Panc1 (cell line): Measurements from ENCODE around the gene AMPH. TPM values are rescaled to one million over a fixed set of nuclear protein-coding genes. Genes with fewer than 3 reads are reported as not detected.

Source experiments
- ATAC-seq: fragments of 200-7000 bp; cut with Tn5 transposase; 2 replicates; pipeline ENCODE4 v1.9.1; 2020; ENCODE audit warnings: mild to moderate bottlenecking, moderate library complexity
- BruUV-seq: library from RNA; stranded (reverse); fragments of 400-500 nt; replicated peaks from 2 replicates; lab custom pipeline; 2021; lab: Mats Ljungman, UMichigan
- CTCF ChIA-PET: fragments of 300-600 bp; sonication (Branson Sonifier 250); formaldehyde crosslinking; loops from one replicate; lab custom pipeline; 2022; ENCODE audit warnings: antibody characterized with exemption; lab: Charles Lee
- POLR2A ChIA-PET: fragments of 300-600 bp; sonication (Branson Sonifier 250); formaldehyde crosslinking; loops from one replicate; lab custom pipeline; 2022; ENCODE audit warnings: antibody characterized with exemption; lab: Charles Lee
- DNase-seq: peaks from one replicate; pipeline ENCODE4 v3.0.0-alpha.2; 2010; ENCODE audit warnings: low read depth, low spot score
- H3K27ac ChIP-seq: 2 replicates; pipeline ENCODE4 v1.5.1; 2011; ENCODE audit warnings: mild to moderate bottlenecking, low read length, inconsistent platforms
- H3K27me3 ChIP-seq: fragments of 200-500 bp; sonication (Bioruptor generic); 2 replicates; pipeline ENCODE4 v1.6.0; 2014; ENCODE audit warnings: low read length, inconsistent platforms; ENCODE audit not compliant: control insufficient read depth, insufficient read depth
- H3K36me3 ChIP-seq: fragments of 200-500 bp; sonication (Bioruptor generic); 2 replicates; pipeline ENCODE4 v1.5.1; 2014; ENCODE audit warnings: inconsistent platforms, mild to moderate bottlenecking, low read length, moderate library complexity; ENCODE audit not compliant: control insufficient read depth, insufficient read depth
- H3K4me1 ChIP-seq: 2 replicates; pipeline ENCODE4 v1.5.1; 2011; ENCODE audit warnings: inconsistent platforms, mild to moderate bottlenecking, low read length, moderate library complexity; ENCODE audit not compliant: control insufficient read depth, insufficient read depth
- H3K4me3 ChIP-seq, 2 experiments: 2 replicates each; pipeline ENCODE4 v1.5.1; 2011 to 2012; ENCODE audit warnings: low read depth in 2 of 2, low read length in 2 of 2, mild to moderate bottlenecking in 2 of 2, inconsistent platforms in 1 of 2, moderate library complexity in 1 of 2
- H3K9me3 ChIP-seq: fragments of 200-500 bp; sonication (Bioruptor generic); 2 replicates; pipeline ENCODE4 v1.5.1; 2014; ENCODE audit warnings: low read depth, mild to moderate bottlenecking, inconsistent platforms, low read length, moderate library complexity; ENCODE audit not compliant: control insufficient read depth, insufficient read depth
- CTCF ChIP-seq: fragments of 450-650 bp; IDR thresholded peaks from 2 replicates; pipeline ENCODE4 v1.5.1; 2017; ENCODE audit warnings: mild to moderate bottlenecking
- POLR2AphosphoS5 ChIP-seq: IDR thresholded peaks from 2 replicates; pipeline ENCODE4 v1.6.1; 2012; ENCODE audit warnings: mild to moderate bottlenecking, low read depth, low read length, moderate library complexity
- REST ChIP-seq, 2 experiments: IDR thresholded peaks; 2 replicates each; pipeline ENCODE4 v1.6.1; 2011 to 2012; ENCODE audit warnings: low read depth in 2 of 2, control low read depth in 1 of 2, low read length in 1 of 2, mild to moderate bottlenecking in 1 of 2, moderate library complexity in 1 of 2; ENCODE audit not compliant: insufficient read depth in 1 of 2
- SIN3A ChIP-seq: IDR thresholded peaks from 2 replicates; pipeline ENCODE4 v1.6.1; 2012; ENCODE audit warnings: low read depth, mild to moderate bottlenecking, low read length, moderate library complexity, borderline replicate concordance; ENCODE audit not compliant: insufficient read depth
- TCF7L2 ChIP-seq: IDR thresholded peaks from 2 replicates; pipeline ENCODE4 v1.6.1; 2011; ENCODE audit warnings: mild to moderate bottlenecking, low read depth, low read length, inconsistent platforms
- in situ Hi-C: cut with HindIII; loops from 2 replicates; pipeline ENCODE4 v1.10.0; 2016; ENCODE audit warnings: low sequenced_read_pairs, low pct_unique_long_range_greater_than_20kb
- intact Hi-C: fragments of 100-400 bp; cut with micrococcal nuclease; formaldehyde crosslinking; loops from one replicate; pipeline ENCODE4 v1.10.0; 2022; ENCODE audit not compliant: unreplicated experiment
- total RNA-seq: library from RNA; stranded (reverse); gene quantifications from one replicate; pipeline ENCODE4 v1.2.1, GENCODE V29; 2021; ENCODE audit not compliant: unreplicated experiment

Gene AMPH
- total RNA-seq, 1 experiment from 2014 or later = not detected

- CTCF ChIA-PET = no interaction called here
These were observed 65.9 kb downstream of the AMPH start for GRCh38 chr7:38565289-38565688.

GRCh38 chr7:38563741-38564140, 67.4 kb downstream of the AMPH start:
- TF ChIP-seq POLR2AphosphoS5 = no peak
- TF ChIP-seq REST (IDR thresholded peaks at IDR 0.05; ENCODE audit: insufficient read depth in 1 of 2, low read depth in 2 of 2, low read length in 1 of 2) = no peak
- TF ChIP-seq SIN3A = no peak
- no peak for TF ChIP-seq TCF7L2
- TF ChIP-seq CTCF = no peak

More at GRCh38 chr7:38565289-38565688, 65.9 kb downstream of the AMPH start:
- Histone ChIP-seq H3K27ac (no peak overlapping the region), H3K9me3 (no peaks in the 10 kb centered on the region), H3K36me3 (no peaks in the 10 kb centered on the region), H3K4me3 (no peak overlapping the region), H3K27me3 (no peaks in the 10 kb centered on the region), H3K4me1 (no peaks in the 10 kb centered on the region)
- TF ChIP-seq POLR2AphosphoS5 = no peak
- TF ChIP-seq CTCF = no peak
- TF ChIP-seq REST (IDR thresholded peaks at IDR 0.05; ENCODE audit: insufficient read depth in 1 of 2, low read depth in 2 of 2, low read length in 1 of 2) = no peak
- DNase-seq (no peak), ATAC-seq (no peak)
- in situ Hi-C loops (no loop called here), intact Hi-C loops (no loop called here)
- POLR2A ChIA-PET = interaction anchor here (0.7 kb wide), 1 partner anchor 192 kb away, joined by 5 read pairs; no protein-coding TSS in a partner anchor
- BruUV-seq = no TSS peak

More at GRCh38 chr7:38563741-38564140, 67.4 kb downstream of the AMPH start:
- intact Hi-C loops = no loop called here
- ChIA-PET POLR2A (no interaction called here), CTCF (no interaction called here)
- Histone ChIP-seq H3K27me3 (no peaks in the 10 kb centered on the region), H3K27ac (no peak overlapping the region), H3K36me3 (no peaks in the 10 kb centered on the region), H3K4me1 (no peaks in the 10 kb centered on the region), H3K9me3 (no peaks in the 10 kb centered on the region), H3K4me3 (no peak overlapping the region)
- DNase-seq (no peak), ATAC-seq (no peak)
- no TSS peak for BruUV-seq
- in situ Hi-C loops = no loop called here
